GM18502 (cell line): Measurements from ENCODE around the gene NXPE3.
"Not testable (repeated sequence)": the region's sequence is repeated elsewhere in the genome, so short reads cannot be mapped to it uniquely, and the experiment has no call there.

Source experiments
- ATAC-seq: cut with Tn5 transposase; IDR thresholded peaks from one replicate; pipeline ENCODE4 v1.9.1; 2021; ENCODE audit warnings: mild to moderate bottlenecking; ENCODE audit not compliant: unreplicated experiment, poor library complexity

The NXPE3 gene

GRCh38 chr3:101779047-101779821, at the start of gene NXPE3:
TSS of gene NXPE3 (plus strand) at chr3:101779211. CDS start at chr3:101785597, 6,386 bp downstream.
- ATAC-seq: peak; percentile 95

DNA sequence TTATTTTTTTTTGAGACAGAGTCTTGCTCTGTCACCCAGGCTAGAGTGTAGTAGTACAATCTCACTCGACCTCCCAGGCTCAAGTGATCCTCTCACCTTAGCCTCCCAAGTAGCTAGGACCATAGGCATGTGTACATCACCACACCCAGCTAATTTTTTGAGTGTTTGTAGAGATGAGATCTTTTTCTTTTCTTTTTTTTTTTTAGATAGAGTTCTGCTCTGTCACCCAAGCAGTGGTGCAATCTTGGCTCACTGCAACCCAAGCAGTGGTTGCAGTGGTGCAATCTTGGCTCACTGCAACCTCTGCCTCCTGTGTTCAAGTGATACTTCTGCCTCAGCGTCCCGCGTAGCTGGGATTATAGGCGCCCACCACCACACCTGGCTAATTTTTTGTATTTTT, 49.4 kb upstream of the NXPE3 start:
- no peak for ATAC-seq

DNA sequence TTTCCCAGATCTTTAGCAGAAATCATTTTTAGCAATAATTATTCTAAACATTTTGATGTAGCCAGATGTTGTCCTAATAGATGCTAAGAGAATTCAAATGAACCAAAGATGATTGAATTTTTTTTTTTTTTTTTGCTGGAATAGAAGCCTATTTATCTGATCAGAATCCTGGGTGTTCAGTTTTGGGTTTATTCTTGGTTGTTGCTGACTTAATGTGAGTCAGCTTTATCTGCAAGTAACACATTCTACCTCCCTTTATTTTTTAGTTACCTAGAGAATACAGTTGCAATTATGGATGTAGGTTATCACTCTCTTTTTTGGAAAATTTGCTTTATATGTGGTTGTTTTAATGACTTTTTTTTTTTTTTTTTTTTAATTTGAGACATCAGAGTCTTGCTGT, 48.2 kb upstream of the NXPE3 start:
- ATAC-seq: no peak

DNA sequence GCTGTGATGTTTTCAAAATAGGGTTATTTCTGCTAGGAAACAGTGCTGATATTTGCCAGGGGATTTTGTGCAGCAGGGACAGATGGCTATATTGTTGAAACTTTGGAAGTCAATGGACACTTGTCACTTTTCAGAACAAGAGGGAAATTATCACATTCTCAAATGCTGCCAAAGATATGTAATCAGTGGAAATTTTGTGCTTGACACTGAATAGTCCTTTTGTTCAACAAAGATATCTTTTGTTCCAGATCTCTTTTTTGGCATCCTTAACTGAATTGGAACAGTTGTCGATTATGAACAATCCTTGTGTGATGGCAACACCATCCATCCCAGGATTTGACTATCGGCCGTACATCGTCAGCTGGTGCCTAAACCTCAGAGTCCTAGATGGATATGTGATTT, 46.8 kb upstream of the NXPE3 start:
- ATAC-seq: no peak

- ATAC-seq: no peak
Measured at GRCh38 chr3:101735833-101736232, 43.2 kb upstream of the NXPE3 start.

DNA sequence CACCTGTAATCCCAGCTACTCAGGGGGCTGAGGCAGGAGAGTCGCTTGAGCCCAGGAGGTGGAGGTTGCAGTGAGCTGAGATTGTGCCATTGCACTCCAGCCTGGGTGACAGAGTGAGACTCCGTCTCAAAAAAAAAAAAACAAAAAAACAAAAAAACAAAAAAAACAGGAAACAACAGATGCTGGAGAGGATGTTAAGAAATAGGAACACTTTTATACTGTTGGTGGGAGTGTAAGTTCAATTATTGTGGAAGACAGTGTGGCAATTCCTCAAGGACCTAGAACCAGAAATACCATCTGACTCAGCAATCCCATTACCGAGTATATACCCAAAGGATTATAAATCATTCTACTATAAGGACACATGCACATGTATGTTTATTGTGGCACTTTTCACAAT, 37.1 kb upstream of the NXPE3 start:
- ATAC-seq: not testable (repeated sequence)

DNA sequence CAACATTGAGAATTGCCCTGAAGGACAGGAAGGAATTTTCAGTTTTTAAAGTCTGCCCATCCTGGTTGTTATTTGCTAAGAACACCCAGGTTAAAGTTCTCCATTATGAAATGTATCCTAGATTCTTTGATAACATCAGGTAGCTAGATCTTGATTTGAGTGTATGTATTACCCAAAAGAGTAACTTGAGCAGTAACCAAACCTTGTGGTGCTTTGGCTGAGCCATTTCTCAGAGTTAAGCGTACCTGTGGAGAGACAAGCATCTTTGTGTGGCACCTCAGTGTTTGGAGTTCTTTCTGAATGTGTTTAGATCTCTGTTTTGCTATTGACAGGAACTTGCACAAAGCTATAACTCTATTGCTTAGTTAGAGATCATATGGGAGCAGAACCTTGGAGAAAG, 34.2 kb upstream of the NXPE3 start:
- no peak for ATAC-seq

DNA sequence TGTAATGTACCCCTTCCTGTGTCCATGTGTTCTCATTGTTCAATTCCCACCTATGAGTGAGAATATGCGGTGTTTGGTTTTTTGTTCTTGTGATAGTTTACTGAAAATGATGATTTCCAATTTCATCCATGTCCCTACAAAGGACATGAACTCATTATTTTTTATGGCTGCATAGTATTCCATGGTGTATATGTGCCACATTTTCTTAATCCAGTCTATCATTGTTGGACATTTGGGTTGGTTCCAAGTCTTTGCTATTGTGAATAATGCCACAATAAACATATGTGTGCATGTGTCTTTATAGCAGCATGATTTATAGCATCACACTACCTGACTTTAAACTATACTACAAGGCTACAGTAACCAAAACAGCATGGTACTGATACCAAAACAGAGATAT, 33.1 kb upstream of the NXPE3 start:
- ATAC-seq: not testable (repeated sequence)

DNA sequence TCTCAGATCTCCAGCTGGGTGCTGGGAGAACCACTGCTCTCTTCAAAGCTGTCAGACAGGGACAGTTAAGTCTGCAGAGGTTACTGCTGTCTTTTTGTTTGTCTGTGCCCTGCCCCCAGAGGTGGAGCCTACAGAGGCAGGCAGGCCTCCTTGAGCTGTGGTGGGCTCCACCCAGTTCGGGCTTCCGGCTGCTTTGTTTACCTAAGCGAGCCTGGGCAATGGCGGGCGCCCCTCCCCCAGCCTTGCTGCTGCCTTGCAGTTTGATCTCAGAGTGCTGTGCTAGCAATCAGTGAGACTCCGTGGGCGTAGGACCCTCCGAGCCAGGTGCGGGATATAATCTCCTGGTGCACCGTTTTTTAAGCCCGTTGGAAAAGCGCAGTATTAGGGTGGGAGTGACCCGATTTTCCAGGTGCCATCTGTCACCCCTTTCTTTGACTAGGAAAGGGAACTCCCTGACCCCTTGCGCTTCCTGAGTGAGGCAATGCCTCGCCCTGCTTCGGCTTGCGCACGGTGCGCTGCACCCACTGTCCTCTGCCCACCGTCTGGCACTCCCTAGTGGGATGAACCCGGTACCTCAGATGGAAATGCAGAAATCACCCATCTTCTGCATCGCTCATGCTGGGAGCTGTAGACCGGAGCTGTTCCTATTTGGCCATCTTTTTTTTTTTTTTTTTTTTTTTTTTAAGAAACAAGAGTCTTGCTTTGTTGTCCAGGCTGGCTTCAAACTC, 25.5 kb upstream of the NXPE3 start:
- not testable (repeated sequence) for ATAC-seq

GRCh38 chr3:101758224-101758623, 20.8 kb upstream of the NXPE3 start:
- no peak for ATAC-seq

DNA sequence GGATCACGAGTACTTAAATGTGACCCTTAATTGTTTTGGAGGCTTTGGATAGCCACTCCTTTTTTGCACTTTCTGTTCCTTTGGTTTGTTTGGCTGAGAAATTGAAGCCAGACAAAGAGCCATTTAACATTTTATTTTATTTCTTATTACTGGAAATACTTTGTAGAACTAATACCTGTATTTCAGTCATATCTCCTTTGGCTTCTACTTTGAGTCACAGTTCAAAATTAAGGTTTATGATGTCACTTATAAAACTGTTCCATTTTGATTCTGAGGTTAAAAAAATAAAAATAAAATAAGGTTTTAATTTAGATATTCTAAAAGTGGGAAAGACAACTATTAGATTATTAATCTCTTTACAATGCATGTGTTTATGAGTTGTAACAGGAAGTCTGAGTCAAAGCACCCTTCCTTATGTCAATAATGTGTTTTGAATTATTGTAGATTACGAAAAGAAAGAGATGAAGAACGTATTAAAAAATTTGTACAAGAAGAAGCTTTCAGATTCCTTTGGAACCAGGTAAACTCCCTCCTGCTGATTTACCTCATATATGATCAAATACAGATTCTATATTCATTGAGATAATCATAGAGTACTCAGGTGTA, 16.9 kb upstream of the NXPE3 start:
- ATAC-seq: no peak

DNA sequence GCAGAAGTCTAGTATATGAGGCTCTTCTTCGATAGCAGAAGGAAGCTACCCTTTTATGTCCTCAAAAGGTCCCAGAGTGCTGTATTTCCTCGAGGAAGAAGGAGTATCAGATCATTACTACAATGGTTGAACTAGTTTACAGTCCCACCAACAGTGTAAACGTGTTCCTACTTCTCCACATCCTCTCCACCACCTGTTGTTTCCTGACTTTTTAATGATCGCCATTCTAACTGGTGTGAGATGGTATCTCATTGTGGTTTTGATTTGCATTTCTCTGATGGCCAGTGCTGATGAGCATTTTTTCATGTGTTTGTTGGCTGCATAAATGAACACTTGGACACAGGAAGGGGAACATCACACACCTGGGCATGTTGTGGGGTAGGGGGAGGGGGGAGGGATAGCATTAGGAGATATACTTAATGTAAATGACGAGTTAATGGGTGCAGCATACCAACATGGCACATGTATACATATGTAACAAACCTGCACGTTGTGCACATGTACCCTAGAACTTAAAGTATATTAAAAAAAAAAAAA, 1.2 kb upstream of the NXPE3 start:
- ATAC-seq: not testable (repeated sequence)

DNA sequence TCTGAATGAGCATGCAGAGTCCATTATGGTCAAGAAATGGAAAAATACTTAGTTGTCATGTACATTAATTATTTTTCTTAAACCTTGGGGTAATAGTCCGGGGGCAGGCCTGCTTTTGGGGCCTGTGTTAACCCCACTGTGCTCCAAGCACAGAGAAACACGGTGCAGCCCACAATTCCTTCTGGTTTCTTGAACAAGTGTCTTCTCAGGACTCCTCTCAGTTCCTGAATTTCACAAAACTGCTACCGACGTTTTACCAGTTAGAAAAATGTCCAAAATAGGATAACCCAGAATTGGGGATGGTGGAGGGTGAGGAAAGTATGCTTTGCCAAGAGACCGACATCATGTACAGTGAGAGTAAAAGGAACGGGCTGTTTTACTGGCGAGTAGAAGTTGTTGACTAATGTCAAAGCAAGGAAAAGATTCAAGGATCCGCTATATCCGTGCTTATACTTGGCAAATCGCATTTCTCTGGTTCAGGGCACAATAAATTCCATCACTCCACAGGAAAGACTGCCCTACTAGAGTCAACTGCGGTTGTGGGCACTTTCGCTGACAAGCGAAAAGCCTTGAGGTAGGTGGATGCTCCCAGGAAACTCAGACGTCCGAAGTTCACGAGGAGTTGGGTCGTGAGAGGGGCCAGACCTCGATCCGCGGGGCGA, 495 bp upstream of the NXPE3 start:
- no peak for ATAC-seq

- no peak for ATAC-seq
Measured at GRCh38 chr3:101779822-101780381, 891 bp downstream of the NXPE3 start.

DNA sequence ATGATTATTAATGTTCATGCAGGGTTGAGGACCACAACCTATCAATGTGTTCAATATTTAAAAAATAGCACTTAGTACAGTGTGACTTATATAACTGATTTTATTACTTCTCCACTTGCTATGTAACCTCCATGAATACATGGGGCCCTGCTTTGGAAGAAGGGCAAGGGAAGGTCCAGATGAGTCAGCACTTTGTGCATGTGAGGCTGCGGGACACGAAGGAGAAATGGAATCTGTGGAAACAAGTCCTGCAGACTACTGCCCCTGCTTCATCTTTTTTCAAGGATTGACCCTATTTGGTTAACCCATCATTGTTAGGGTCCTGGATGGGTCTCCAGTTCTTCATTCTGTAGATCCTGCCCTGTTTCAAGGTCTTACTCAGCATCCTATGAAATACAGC, 1.6 kb downstream of the NXPE3 start:
- no peak for ATAC-seq

DNA sequence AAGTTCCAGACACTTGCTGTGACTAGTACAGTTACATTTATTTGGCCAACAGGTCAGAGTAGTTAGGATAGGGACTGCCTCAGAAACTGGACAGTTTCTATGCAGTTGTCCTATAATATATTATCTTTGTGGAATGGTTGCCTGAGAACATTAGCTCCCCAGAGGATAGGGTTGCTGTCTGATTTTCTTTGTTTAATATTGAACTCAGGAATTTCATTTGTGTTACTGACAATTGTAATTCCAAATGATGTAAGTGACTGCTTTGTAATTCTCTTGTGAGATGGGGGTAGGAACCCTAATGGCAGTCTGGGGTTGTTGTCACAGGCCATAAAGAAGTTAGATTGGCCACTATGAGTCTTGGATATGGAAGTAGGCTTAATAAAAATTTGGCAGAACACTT, 2.2 kb downstream of the NXPE3 start:
- no peak for ATAC-seq

DNA sequence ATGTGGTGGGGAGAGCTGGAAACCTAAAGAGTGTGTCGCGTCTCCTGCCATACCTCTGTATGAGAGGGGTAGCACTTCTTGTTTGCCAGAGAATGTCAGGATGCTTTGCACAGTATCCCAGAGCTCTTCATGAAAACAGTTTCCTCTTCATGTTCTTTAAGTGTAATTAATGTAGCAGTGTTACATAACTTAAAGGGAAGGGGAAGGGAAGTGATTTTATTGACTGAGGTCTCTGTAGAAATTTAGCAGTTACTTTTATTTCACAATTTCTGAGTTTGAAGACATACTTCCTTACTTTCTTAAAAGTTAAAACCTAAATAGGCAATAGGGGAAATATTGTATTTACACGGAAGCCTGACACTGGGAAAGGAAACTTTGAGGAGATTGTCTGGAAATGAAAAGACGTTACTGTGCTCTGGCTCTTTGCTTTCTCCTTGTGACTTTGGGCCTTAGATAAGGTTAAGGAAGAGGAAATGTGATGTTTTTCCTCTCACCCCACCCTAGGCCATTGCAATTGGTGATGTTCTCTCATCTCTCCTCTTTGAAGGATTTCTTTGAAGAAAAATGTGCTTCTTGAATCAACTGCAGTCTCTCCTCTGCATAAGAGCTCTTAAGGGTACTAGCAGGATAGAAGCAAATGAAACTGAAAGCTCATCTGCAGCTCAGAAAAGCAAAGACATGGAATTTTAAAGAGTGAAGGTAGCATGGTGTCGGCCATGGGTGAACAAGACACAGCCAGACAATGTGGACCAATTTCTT, 6.0 kb downstream of the NXPE3 start:
- ATAC-seq: no peak

DNA sequence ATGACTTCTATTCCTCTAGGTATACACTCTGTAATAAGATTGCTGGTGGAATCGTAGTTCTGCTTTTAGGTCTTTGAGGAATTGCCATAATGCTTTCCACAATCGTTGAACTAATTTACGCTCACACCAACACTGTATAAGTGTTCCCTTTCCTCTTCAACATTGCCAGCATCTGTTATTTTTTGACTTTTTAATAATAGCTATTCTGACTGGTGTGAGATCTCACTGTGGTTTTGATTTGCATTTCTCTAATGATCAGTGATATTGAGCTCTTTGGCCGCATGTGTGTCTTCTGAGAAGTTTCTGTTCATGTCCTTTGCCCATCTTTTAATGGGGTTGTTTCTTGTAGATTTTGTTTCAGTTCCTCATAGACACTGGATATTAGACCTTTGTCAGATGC, 12.8 kb downstream of the NXPE3 start:
- peak; percentile 98 for ATAC-seq

DNA sequence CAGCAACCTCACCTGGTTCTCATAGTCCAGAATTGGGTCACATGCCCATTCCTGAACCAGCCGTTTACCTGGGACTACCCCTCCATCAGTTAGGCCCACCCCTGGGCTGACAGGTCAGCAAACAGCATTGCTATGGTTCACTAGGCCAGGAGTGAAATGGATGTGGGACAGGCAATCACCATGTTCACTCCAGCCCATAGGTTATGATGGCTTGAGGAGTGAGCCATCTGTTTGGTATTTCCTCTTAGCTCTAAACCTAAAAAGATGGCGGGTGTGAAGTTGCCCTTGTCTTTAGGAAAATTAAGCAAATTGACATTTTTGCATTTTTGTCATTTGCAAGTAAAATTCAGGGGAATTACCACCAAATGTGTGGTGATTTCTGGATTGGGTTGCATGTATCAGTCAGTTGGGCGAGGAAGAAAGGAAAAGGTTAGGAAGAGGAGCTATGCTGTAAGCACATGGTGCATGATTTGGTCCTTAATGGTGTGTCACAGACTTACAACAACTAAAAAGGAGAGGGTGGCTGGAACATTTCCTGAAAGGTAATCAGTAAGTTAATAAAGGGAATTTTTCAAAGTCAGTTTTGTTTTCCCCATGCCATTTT, 17.2 kb downstream of the NXPE3 start:
- no peak for ATAC-seq
